ENCODE data around the gene LRRC45.

Gene LRRC45

GRCh38 chr17:82041144-82041814 is 18.2 kb downstream of the LRRC45 start:
- TF ChIP-seq CTCF (conservative IDR thresholded peaks at IDR 0.05) (no peak), ZFX (IDR thresholded peaks at IDR 0.05) (no peak)
- no peak overlapping the region for H3K27ac ChIP-seq

- TF ChIP-seq CTCF (conservative IDR thresholded peaks at IDR 0.05) (no peak), ZFX (IDR thresholded peaks at IDR 0.05) (no peak)
- no peak overlapping the region for H3K27ac ChIP-seq
Observed at GRCh38 chr17:82042649-82043048, 19.5 kb downstream of the LRRC45 start.

- TF ChIP-seq ZFX (IDR thresholded peaks at IDR 0.05) (no peak), CTCF (conservative IDR thresholded peaks at IDR 0.05) (no peak)
- H3K27ac ChIP-seq = no peak overlapping the region
Observed at GRCh38 chr17:82043507-82043906, 20.4 kb downstream of the LRRC45 start.

GRCh38 chr17:82045936-82046484 is 22.9 kb downstream of the LRRC45 start:
- TF ChIP-seq ZFX (IDR thresholded peaks at IDR 0.05) (no peak), CTCF (conservative IDR thresholded peaks at IDR 0.05) (no peak)
- H3K27ac ChIP-seq = no peak overlapping the region

- no peak overlapping the region for H3K27ac ChIP-seq
- TF ChIP-seq ZFX (IDR thresholded peaks at IDR 0.05) (no peak), CTCF (conservative IDR thresholded peaks at IDR 0.05) (no peak)
Observed at GRCh38 chr17:82046903-82047302, 23.8 kb downstream of the LRRC45 start.

GRCh38 chr17:82047379-82047778 is 24.3 kb downstream of the LRRC45 start:
- no peak overlapping the region for H3K27ac ChIP-seq
- TF ChIP-seq ZFX (IDR thresholded peaks at IDR 0.05) = no peak
- TF ChIP-seq CTCF (conservative IDR thresholded peaks at IDR 0.05) = no peak

- H3K27ac ChIP-seq = no peak overlapping the region
- TF ChIP-seq CTCF (conservative IDR thresholded peaks at IDR 0.05) (no peak), ZFX (IDR thresholded peaks at IDR 0.05) (no peak)
Observed at GRCh38 chr17:82047914-82048570, 24.9 kb downstream of the LRRC45 start.
